Stimulated activated CD4-positive, alpha-beta T cell treated with anti-CD3 and anti-CD28 coated beads, Interleukin-2, amount 100 ng/mL, for 4 hours (primary cell): Measurements from ENCODE around the gene CCDC141.
"Not testable (repeated sequence)": the region's sequence is repeated elsewhere in the genome, so short reads cannot be mapped to it uniquely, and the experiment has no call there.

Source experiments
- DNase-seq: peaks from one replicate; pipeline ENCODE4 v3.0.0-alpha.2; 2020; ENCODE audit warnings: low read depth

The CCDC141 gene

DNA sequence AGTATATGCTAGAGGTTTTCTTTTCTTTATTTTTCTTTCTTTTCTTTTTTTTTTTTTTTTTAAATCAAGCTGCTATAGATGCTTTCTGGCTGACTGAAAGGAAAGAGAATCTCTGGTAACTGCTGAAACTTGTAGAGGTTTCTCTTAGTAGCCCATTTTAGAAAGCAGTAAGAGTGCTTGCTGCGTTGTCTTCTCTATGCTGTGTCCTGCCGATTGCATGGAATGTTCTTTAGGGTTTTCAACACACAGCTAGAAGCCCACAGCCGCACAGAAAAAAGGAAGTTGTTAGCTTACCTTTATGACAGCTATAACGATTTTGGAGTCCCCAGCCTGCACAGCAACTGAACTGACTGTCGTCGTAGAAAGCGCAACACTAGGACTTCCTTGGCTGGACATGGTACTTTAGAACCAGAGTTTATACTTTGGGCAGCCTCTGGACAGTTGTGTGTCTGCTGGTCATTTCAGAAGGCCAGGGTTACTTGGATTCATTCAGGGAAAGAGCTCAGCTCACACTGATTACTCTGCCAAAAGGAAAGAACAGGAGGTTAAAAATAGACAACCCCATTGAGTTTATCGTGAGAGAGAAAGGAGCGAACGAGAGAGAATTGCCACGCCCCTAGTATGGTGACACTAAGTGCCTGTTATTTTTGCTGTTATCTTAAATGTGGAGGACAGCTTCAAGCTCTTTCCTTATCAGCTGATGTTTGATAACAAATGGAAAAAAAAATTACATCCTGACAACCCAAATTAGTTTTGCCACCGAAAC lies at the start of gene CCDC141:
Gene CCDC141, minus strand, starts transcription at position 592 of the 766 bp plus-strand sequence. Its CDS starts 196 bp downstream, at position 396.
- no peak for DNase-seq

DNA sequence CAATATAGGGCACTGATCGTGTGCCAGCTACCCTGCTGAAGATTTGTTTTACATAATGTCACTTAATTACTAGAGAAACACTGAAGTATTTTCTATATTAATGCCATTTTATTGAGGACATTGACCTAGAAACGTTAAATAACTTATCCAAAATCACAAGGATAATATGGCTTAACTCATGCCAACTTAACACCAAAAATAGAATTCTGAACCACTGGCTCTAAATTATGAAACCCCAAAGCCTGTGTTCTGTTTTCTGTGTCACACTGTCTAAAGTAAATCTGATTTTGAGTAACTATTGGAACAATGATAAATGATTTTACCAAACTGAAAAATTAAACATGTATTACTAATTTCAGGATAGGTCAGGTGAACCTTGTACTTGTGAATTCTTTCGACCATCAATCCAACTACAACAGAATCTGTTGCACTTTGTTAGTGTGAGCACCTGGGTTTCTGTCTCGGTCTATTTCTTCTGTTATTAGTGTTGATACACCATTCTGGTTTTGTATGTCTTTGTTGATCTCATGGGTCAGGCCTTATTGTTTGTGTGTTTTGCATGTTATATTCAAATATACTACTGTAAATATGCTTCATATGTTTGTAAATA lies 48.2 kb upstream of the CCDC141 start:
- DNase-seq: no peak

GRCh38 chr2:179097131-179097530 lies 47.2 kb upstream of the CCDC141 start:
- no peak for DNase-seq

GRCh38 chr2:179096090-179096489 lies 46.2 kb upstream of the CCDC141 start:
- DNase-seq: no peak

GRCh38 chr2:179092912-179093311 lies 43.0 kb upstream of the CCDC141 start:
- not testable (repeated sequence) for DNase-seq

DNA sequence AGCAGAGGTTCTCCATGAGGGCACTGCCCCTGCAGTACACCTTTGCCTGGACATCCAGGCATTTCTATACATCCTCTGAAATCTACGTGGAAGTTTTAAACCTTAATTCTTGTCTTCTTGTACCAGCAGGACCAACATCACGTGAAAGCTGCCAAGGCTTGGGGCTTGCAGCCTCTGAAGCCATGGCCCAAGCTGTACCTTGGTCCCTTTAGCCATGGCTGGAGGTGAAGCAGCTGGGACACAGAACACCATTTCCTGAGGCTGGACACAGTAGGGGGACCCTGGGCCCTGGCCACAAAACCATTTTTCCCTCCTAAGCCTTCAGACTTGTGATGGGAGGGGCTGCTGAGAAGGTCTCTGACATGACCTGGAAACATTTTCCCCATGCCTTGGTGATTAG lies 32.8 kb upstream of the CCDC141 start:
- no peak for DNase-seq

GRCh38 chr2:179081954-179082353 lies 32.0 kb upstream of the CCDC141 start:
- no peak for DNase-seq

DNA sequence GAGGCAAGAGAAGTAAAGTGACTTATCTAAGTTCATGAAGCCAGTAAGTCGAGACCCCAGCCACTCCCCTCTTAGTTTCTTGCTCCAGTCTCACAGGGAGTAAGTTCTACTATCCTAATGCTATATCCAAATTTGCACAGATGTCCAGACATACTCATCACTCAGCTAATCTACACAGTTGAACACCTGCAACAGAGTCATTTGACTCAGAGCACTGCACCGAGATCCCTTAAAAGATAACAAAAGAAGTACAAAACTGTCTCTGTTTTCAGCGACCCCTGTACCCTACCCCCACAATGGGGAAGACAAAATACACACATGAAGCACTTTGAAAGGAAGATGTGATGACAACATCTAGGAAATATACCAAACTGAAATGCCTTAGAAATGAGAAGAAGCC lies 22.6 kb upstream of the CCDC141 start:
- DNase-seq: no peak

DNA sequence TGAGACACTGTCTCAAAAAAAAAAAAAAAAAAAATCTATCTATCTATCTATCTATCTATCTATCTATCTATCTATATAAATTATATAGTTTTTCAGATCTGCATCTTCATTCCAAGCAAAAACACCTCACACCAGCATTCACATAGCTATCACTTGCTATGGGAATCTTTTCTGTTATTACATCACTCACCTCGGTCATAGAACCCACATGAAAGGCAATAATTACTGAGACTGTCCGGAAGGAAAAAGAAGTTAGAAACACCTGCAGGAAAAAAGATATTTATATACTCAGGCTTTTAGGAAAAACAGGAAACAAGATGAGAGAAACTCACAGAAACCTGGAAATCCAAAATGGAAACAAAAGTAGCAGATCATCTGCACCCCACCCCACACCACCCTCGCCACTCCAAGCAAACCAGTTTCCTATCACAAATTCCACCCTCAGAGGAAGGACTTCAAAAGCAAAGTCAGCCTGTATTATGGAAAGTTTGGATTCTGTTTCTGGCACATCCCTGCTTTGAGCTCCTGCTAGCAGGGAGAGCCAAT lies 21.9 kb upstream of the CCDC141 start:
- DNase-seq: no peak

GRCh38 chr2:179070895-179071294 lies 21.0 kb upstream of the CCDC141 start:
- DNase-seq: no peak

DNA sequence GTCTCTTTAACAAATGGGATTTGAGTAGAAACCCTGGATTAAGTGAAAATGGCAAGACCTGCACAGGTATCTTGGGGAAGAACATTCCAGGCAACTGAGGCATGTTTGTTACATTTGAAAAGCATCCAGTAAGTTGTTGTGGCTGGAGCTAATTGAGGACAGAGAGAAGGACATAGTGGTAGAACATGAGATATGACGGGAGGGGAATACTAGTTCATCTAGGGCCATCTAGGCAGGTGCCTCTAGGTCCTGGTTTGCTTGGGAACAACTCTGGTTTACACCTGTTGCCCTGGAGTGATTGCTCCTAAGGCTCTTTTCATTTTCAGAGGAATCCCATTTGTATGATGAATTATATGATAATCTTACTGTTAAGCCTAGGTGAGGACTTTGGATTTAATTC lies 19.7 kb upstream of the CCDC141 start:
- no peak for DNase-seq

DNA sequence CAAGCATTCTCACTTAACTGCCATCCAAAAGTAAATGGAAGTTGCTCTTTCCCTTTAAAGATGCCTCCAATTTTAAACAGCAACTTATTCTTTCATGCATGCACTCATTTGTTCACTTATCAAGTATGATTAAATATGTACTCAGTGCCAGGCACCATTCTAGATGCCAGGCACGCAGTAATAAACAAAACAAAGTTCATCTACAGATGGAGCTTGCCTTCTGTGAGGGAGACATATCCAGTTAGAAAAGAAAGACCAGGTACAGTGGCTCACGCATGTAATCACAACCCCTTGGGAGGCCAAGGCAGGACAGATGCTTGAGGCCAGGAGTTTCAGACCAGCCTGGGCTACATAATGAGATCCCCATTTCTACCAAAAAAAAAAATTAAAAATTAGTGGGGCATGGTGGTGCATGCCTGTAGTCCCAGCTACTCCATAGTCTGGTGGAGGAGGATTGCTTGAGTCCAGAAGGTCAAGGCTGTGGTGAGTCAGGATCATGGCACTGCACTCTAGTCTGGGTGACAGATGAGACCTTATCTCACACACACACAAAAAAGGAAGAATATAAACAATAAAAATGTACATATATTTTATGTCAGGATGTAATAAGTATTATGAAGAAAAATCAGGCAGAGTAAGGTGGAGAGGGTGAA lies 19.2 kb upstream of the CCDC141 start:
- no peak for DNase-seq

- DNase-seq: no peak
Observed at GRCh38 chr2:179059026-179059700, 9.2 kb upstream of the CCDC141 start.

DNA sequence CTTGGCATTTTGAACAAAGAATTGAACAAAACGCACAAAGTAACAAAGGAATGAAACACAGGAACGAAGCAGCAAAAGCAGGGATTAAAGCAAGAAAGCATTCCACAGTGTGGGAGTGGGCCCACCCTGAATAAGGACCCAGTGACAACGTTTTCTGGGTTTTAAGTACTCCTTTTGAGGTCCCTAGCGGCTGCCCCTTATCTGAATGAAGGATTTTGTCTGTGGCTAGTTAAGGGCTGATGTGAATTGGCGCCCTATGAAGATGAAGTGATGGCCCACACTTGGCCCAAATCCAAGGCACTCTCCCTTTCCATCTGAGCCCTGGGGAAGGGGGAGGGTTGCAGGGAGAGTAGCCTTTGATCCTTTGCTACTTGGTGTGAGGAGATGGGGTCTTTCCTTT lies 7.8 kb upstream of the CCDC141 start:
- DNase-seq: no peak

- not testable (repeated sequence) for DNase-seq
Observed at GRCh38 chr2:179053568-179053967, 3.6 kb upstream of the CCDC141 start.

GRCh38 chr2:179051250-179051649 lies 1.3 kb upstream of the CCDC141 start:
- no peak for DNase-seq

GRCh38 chr2:179050755-179051154 lies 818 bp upstream of the CCDC141 start:
- no peak for DNase-seq

DNA sequence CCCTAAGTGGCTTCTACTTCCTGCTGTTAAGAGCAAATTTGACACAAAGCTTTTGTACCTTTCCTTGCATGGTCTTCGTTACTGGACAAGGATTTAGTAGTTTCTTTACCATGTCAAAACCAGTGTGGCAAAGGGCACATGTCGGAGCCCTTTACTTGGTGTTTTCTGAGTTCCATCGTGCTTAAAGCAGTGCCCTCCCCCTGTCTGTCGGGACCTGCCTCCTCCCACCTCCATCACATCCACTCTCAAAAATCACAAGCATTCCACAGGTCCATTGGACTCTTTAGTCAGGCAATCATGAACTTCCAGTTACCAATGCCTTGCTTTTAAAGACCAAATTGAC lies 763 bp downstream of the CCDC141 start:
- no peak for DNase-seq

GRCh38 chr2:179048099-179048498 lies 1.8 kb downstream of the CCDC141 start:
- DNase-seq: no peak

GRCh38 chr2:179045602-179046001 lies 4.3 kb downstream of the CCDC141 start:
- not testable (repeated sequence) for DNase-seq

DNA sequence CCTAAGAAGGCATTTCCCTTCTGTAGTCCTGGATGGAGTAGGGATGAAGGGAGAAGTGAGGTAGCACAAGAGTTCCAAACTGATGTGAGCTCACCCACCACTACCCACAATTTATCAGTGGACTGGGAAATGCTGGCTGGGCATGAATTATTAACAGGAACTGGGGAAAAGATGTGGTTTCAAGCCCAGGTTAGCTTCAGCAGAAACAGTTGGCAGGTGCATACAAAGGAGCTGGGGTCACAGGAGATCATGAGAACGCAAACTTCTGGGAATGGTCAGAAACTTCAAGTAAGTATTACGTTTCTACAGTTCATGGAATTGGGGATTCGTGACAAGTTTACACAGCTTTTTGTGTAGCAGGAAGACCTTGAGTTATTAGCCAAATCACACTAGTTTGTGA lies 5.4 kb downstream of the CCDC141 start:
- DNase-seq: no peak

DNA sequence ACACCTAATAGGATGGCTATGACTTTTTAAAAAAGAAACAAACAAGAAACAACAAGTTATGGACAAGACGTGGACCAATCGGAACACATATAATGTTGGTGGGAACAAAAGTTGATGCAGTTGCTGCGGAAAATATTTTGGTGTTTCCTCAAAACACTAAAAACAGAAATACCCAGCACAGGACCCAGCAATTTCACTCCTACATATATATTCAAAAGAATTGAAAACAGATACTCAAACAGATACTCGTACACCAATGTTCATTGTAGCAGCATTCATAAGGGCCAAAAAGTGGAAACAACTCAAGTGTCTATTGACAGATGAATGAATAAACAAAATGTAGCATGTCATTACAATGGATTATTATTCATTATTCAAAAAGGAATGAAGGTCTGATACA lies 12.1 kb downstream of the CCDC141 start:
- no peak for DNase-seq
